Hepatocyte (in vitro differentiated cells): ENCODE measurements around the gene ZGLP1. TPM values are rescaled to one million over a fixed set of nuclear protein-coding genes. Genes with fewer than 3 reads are reported as not detected.

Source experiments
- DNase-seq: peaks from one replicate; pipeline ENCODE4 v3.0.0-alpha.2; 2016; ENCODE audit warnings: low spot score
- H2AFZ ChIP-seq: fragments of 200-600 bp; sonication (generic); 2 replicates; pipeline ENCODE4 v1.6.0; 2016; ENCODE audit warnings: antibody characterized with exemption, mild to moderate bottlenecking
- H3K27ac ChIP-seq: fragments of 200-600 bp; sonication (generic); 2 replicates; pipeline ENCODE4 v1.5.1; 2016; ENCODE audit warnings: mild to moderate bottlenecking
- H3K27me3 ChIP-seq: fragments of 200-600 bp; sonication (generic); 2 replicates; pipeline ENCODE4 v1.6.1; 2016
- H3K36me3 ChIP-seq: fragments of 200-600 bp; sonication (generic); replicated peaks from 2 replicates; pipeline ENCODE4 v1.5.1; 2016; ENCODE audit warnings: low read depth; ENCODE audit not compliant: insufficient read depth
- H3K4me1 ChIP-seq: fragments of 200-600 bp; sonication (generic); 2 replicates; pipeline ENCODE4 v1.5.1; 2016; ENCODE audit warnings: mild to moderate bottlenecking, moderate library complexity; ENCODE audit not compliant: insufficient read depth
- H3K4me2 ChIP-seq: fragments of 200-600 bp; sonication (generic); 2 replicates; pipeline ENCODE4 v1.6.0; 2016
- H3K4me3 ChIP-seq: fragments of 200-600 bp; sonication (generic); 2 replicates; pipeline ENCODE4 v1.5.1; 2016; ENCODE audit warnings: mild to moderate bottlenecking
- H3K79me2 ChIP-seq: fragments of 200-600 bp; sonication (generic); 2 replicates; pipeline ENCODE4 v1.6.0; 2017; ENCODE audit warnings: mild to moderate bottlenecking
- H3K9me2 ChIP-seq: fragments of 200-600 bp; sonication (generic); replicated peaks from 2 replicates; pipeline ENCODE4 v1.6.0; 2017; ENCODE audit warnings: mild to moderate bottlenecking; ENCODE audit not compliant: insufficient read depth
- H3K9me3 ChIP-seq: fragments of 200-600 bp; sonication (generic); 2 replicates; pipeline ENCODE4 v1.5.1; 2016; ENCODE audit warnings: low read depth, mild to moderate bottlenecking
- H4K20me1 ChIP-seq: fragments of 200-600 bp; sonication (generic); 2 replicates; pipeline ENCODE4 v1.6.0; 2016; ENCODE audit warnings: mild to moderate bottlenecking; ENCODE audit not compliant: insufficient read depth, poor library complexity, severe bottlenecking
- EZH2 ChIP-seq: fragments of 200-600 bp; sonication (generic); IDR thresholded peaks from 2 replicates; pipeline ENCODE4 v1.6.1; 2016; ENCODE audit warnings: antibody characterized with exemption, mild to moderate bottlenecking, borderline replicate concordance
- EZH2phosphoT487 ChIP-seq: fragments of 200-600 bp; sonication (generic); IDR thresholded peaks from one replicate; pipeline ENCODE4 v1.6.1; 2018; ENCODE audit warnings: antibody characterized with exemption, mild to moderate bottlenecking, low read depth, moderate library complexity; ENCODE audit not compliant: unreplicated experiment, severe bottlenecking
- WGBS: methylation state at CpG from one replicate; pipeline ENCODE4 v1.1.6; 2016; ENCODE audit warnings: low lambda C conversion rate; ENCODE audit errors: missing lambda C conversion rate; 5-methylcytosine and 5-hydroxymethylcytosine counted together
- polyA plus RNA-seq: library from polyadenylated mRNA; unstranded; fragments of >200 nt; fragmentation: Nextera tagmentation; extraction: Ambion mirVana; gene quantifications from 2 replicates; pipeline ENCODE4 v1.2.1, GENCODE V29; 2016
- total RNA-seq: library from RNA; depleted of rRNA; stranded (reverse); fragments of >200 nt; gene quantifications from 2 replicates; pipeline ENCODE4 v1.2.3, GENCODE V29; 2014
- TF ChIP-seq, protein P1 (sequence below): fragments of 200-600 bp; sonication (generic); IDR thresholded peaks from 2 replicates; pipeline ENCODE4 v1.5.1; 2016; ENCODE audit warnings: antibody characterized with exemption, mild to moderate bottlenecking; ENCODE audit not compliant: poor library complexity

Gene ZGLP1
- total and polyA plus RNA-seq, 2 experiments from 2014 or later = 2.6 to 10.3 TPM

DNA sequence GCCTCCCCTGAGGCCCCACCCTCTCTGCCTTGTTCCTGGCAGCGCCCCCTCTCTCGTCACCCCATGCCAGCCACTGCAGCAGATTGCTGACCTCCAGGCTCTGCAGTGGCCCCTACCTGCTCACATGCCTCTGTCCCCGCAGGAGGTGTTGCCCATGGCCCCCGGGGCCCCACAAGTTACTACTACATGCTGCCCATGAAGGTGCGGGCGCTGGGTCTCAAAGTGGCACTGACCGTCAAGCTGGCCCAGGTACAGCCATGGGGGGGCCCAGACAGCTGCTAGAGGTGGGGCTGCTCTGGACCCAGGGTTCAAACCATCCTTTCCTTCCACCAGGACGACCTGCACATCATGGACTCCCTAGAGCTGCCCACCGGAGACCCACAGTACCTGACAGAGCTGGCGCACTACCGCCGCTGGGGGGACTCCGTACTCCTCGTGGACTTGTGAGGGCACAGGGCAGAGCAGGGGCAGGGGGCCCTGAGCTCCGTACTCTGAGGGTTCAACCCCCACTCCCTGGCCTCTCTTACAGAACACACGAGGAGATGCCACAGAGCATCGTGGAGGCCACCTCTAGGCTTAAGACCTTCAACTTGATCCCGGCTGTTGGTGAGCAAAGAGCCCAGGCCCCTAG, 51.4 kb downstream of the ZGLP1 start:
- H4K20me1 ChIP-seq = no peaks in the 10 kb centered on the region
- no peak overlapping the region for H3K4me2 ChIP-seq
- H3K4me3 ChIP-seq = no peak overlapping the region
- H2AFZ ChIP-seq = no peak overlapping the region
- no peak for DNase-seq
- H3K79me2 ChIP-seq = no peaks in the 10 kb centered on the region
- WGBS = 97% methylated on average over 18 of the region's 18 CpGs
- no peaks in the 10 kb centered on the region for H3K4me1 ChIP-seq
- no peaks in the 10 kb centered on the region for H3K27me3 ChIP-seq
- TF ChIP-seq, protein P1, sequence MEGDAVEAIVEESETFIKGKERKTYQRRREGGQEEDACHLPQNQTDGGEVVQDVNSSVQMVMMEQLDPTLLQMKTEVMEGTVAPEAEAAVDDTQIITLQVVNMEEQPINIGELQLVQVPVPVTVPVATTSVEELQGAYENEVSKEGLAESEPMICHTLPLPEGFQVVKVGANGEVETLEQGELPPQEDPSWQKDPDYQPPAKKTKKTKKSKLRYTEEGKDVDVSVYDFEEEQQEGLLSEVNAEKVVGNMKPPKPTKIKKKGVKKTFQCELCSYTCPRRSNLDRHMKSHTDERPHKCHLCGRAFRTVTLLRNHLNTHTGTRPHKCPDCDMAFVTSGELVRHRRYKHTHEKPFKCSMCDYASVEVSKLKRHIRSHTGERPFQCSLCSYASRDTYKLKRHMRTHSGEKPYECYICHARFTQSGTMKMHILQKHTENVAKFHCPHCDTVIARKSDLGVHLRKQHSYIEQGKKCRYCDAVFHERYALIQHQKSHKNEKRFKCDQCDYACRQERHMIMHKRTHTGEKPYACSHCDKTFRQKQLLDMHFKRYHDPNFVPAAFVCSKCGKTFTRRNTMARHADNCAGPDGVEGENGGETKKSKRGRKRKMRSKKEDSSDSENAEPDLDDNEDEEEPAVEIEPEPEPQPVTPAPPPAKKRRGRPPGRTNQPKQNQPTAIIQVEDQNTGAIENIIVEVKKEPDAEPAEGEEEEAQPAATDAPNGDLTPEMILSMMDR = no peak
- TF ChIP-seq EZH2phosphoT487 (no peak), EZH2 (no peak)
- H3K27ac ChIP-seq = no peak overlapping the region
- no peaks in the 10 kb centered on the region for H3K9me3 ChIP-seq
- H3K36me3 ChIP-seq = no peaks in the 10 kb centered on the region
- no peaks in the 10 kb centered on the region for H3K9me2 ChIP-seq

DNA sequence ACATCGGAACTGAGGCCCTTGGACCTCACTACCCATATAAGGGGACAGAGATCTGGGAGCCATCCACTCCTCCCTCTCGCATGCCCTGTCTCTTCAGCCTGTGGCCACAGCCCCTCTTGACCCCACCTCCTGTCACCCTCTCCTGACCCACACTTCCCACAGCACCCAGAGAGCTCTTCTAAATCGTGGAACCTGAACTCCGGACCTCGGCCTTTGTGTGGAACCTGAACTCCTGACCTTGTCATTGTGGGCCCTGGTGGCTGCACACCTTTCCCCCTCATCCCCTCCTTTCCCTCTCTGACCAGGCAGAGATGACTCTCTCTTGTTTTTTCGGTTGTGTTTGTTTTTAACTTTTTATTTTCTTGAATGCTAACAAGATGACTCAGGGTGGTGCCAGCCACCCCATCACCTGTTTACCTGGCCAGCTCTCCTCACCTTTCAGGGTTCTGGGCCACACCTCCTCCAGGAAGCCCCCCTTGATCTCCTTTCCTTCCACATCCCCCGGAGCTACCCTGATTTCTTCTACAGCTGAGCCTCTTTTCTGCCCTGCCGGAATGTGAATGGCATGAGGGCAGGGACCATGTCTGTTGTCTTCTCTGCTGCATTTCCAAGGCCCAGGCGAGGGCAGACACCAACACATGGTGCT, 52.5 kb downstream of the ZGLP1 start:
- no peaks in the 10 kb centered on the region for H3K9me2 ChIP-seq
- H3K79me2 ChIP-seq = peaks cover 10% of the 10 kb centered on the region
- WGBS = 90% methylated on average over 9 of the region's 9 CpGs
- H3K4me3 ChIP-seq = no peak overlapping the region
- H3K4me1 ChIP-seq = peaks cover 4% of the 10 kb centered on the region
- H3K27me3 ChIP-seq = no peaks in the 10 kb centered on the region
- no peaks in the 10 kb centered on the region for H3K36me3 ChIP-seq
- no peak overlapping the region for H2AFZ ChIP-seq
- no peak overlapping the region for H3K27ac ChIP-seq
- H4K20me1 ChIP-seq = no peaks in the 10 kb centered on the region
- H3K9me3 ChIP-seq = no peaks in the 10 kb centered on the region
- DNase-seq = no peak
- TF ChIP-seq, protein P1 = no peak
- TF ChIP-seq EZH2phosphoT487 = no peak
- TF ChIP-seq EZH2 = no peak
- no peak overlapping the region for H3K4me2 ChIP-seq

DNA sequence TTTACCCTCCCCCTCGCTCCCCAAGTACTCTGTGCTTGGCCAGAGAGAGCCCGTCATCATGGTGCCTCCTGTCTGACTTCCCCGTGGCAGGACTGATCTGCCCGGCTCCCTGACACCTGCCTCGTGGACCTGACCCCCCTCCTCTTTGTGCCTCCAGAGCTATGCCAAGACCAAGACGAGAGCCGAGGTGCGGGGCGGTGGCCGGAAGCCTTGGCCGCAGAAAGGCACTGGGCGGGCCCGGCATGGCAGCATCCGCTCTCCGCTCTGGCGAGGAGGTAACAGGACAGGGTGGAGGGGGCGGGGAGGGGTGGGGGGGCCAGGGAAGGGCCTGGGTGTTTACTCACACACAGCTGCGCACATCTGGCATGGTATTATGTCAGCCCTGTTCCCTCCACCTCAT, 53.1 kb downstream of the ZGLP1 start:
- H3K4me3 ChIP-seq = no peak overlapping the region
- no peaks in the 10 kb centered on the region for H3K9me2 ChIP-seq
- H3K79me2 ChIP-seq = peaks cover 10% of the 10 kb centered on the region
- peaks cover 4% of the 10 kb centered on the region for H3K4me1 ChIP-seq
- TF ChIP-seq, protein P1 = no peak
- TF ChIP-seq EZH2phosphoT487 (no peak), EZH2 (no peak)
- DNase-seq = no peak
- H3K27ac ChIP-seq = no peak overlapping the region
- H3K4me2 ChIP-seq = no peak overlapping the region
- H4K20me1 ChIP-seq = no peaks in the 10 kb centered on the region
- H3K9me3 ChIP-seq = no peaks in the 10 kb centered on the region
- WGBS = 96% methylated on average over 16 of the region's 18 CpGs
- H3K27me3 ChIP-seq = no peaks in the 10 kb centered on the region
- no peaks in the 10 kb centered on the region for H3K36me3 ChIP-seq
- no peak overlapping the region for H2AFZ ChIP-seq
